Colonic mucosa (tissue), 4 donors: Measurements from ENCODE around the gene PRELID1. TPM values are rescaled to one million over a fixed set of nuclear protein-coding genes. Genes with fewer than 3 reads are reported as not detected.
"Not testable (repeated sequence)": the region's sequence is repeated elsewhere in the genome, so short reads cannot be mapped to it uniquely, and the experiment has no call there.

Source experiments
- DNase-seq: peaks from one replicate; pipeline ENCODE4 v3.0.0-alpha.2; 2020
- H3K27ac ChIP-seq: fragments of 200-600 bp; one replicate; pipeline ENCODE4 v1.8.0; 2021
- H3K27me3 ChIP-seq: fragments of 200-600 bp; one replicate; pipeline ENCODE4 v1.8.0; 2021
- H3K36me3 ChIP-seq: fragments of 200-600 bp; one replicate; pipeline ENCODE4 v1.8.0; 2021
- H3K4me1 ChIP-seq: fragments of 200-600 bp; one replicate; pipeline ENCODE4 v1.8.0; 2021; ENCODE audit warnings: mild to moderate bottlenecking
- H3K4me3 ChIP-seq: fragments of 200-600 bp; one replicate; pipeline ENCODE4 v1.8.0; 2021
- H3K9ac ChIP-seq, 2 donors: one replicate each; pipeline ENCODE4 v1.7.0; 2013; ENCODE audit warnings: control low read depth in 2 of 2, low read depth in 2 of 2, low read length in 2 of 2
- H3K9me3 ChIP-seq: fragments of 200-600 bp; one replicate; pipeline ENCODE4 v1.8.0; 2021
- intact Hi-C: fragments of 100-400 bp; cut with DNase I; formaldehyde crosslinking; loops from one replicate; pipeline ENCODE4 v1.14.1; 2022
- total RNA-seq, 2 donors: library from RNA; stranded (reverse); fragmentation: NEBNext Ultra II Directional in 1 of 2; extraction: Animal tissue kit (Norgen Biotek cat#: 25700) in 1 of 2; gene quantifications; one replicate each; pipeline ENCODE4 v1.2.1, GENCODE V29; 2021
- TF ChIP-seq, protein P1 (sequence below): fragments of 200-600 bp; IDR thresholded peaks from one replicate; pipeline ENCODE4 v1.8.0; 2022; ENCODE audit warnings: antibody characterized with exemption, mild to moderate bottlenecking
- donor health status: healthy.
- donor health status: DM: no; HTN: no; CAD: no.
- donor health status: DM: no; HTN: no; CAD: no.

The PRELID1 gene
- total RNA-seq, 2 donors from 2014 or later = 245 to 396 TPM

- no peaks in the 10 kb centered on the region for H3K4me1 ChIP-seq
- H3K9ac ChIP-seq = no peak overlapping the region
- intact Hi-C loops = no loop called here
- TF ChIP-seq, protein P1, sequence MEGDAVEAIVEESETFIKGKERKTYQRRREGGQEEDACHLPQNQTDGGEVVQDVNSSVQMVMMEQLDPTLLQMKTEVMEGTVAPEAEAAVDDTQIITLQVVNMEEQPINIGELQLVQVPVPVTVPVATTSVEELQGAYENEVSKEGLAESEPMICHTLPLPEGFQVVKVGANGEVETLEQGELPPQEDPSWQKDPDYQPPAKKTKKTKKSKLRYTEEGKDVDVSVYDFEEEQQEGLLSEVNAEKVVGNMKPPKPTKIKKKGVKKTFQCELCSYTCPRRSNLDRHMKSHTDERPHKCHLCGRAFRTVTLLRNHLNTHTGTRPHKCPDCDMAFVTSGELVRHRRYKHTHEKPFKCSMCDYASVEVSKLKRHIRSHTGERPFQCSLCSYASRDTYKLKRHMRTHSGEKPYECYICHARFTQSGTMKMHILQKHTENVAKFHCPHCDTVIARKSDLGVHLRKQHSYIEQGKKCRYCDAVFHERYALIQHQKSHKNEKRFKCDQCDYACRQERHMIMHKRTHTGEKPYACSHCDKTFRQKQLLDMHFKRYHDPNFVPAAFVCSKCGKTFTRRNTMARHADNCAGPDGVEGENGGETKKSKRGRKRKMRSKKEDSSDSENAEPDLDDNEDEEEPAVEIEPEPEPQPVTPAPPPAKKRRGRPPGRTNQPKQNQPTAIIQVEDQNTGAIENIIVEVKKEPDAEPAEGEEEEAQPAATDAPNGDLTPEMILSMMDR = no peak
- no peak overlapping the region for H3K27ac ChIP-seq
- no peak for DNase-seq
- H3K4me3 ChIP-seq = no peak overlapping the region
- peaks cover 26% of the 10 kb centered on the region for H3K36me3 ChIP-seq
- no peaks in the 10 kb centered on the region for H3K9me3 ChIP-seq
- no peaks in the 10 kb centered on the region for H3K27me3 ChIP-seq
Measured at GRCh38 chr5:177339107-177339638, 35.6 kb downstream of the PRELID1 start.

GRCh38 chr5:177343000-177343399 is 39.4 kb downstream of the PRELID1 start:
- H3K9me3 ChIP-seq, H3K36me3 ChIP-seq, DNase-seq, H3K27me3 ChIP-seq, H3K4me3 ChIP-seq, intact Hi-C loops, H3K27ac ChIP-seq, H3K4me1 ChIP-seq, H3K9ac ChIP-seq: not testable (repeated sequence)

- Histone ChIP-seq H3K27me3 (no peaks in the 10 kb centered on the region), H3K27ac (no peak overlapping the region), H3K36me3 (no peaks in the 10 kb centered on the region), H3K9ac (no peak overlapping the region), H3K9me3 (no peaks in the 10 kb centered on the region), H3K4me3 (no peak overlapping the region), H3K4me1 (no peaks in the 10 kb centered on the region)
- intact Hi-C loops = no loop called here
- TF ChIP-seq, protein P1 = no peak
- DNase-seq = no peak
Measured at GRCh38 chr5:177343777-177344176, 40.2 kb downstream of the PRELID1 start.

- intact Hi-C loops = no loop called here
- no peaks in the 10 kb centered on the region for H3K36me3 ChIP-seq
Measured at GRCh38 chr5:177344891-177345290, 41.3 kb downstream of the PRELID1 start.

DNA sequence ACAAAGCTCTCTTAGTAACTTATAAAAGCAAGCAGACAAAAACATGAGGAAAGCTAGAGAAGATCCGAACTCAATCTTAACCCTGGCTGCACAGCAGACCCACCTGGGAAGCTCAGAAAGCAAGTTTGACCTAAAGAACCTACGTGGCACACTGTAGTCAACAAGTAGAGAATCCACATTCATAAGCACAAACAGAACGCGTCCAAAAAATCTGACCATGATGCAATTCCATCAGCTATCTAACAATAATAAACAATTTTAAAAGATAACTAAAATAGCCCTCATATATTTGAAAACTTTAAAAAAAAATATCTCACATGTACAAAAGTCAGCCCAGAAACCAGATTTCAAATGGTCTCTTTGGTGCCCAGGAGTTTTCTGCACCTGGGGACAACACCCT is 43.2 kb downstream of the PRELID1 start:
- intact Hi-C loops = no loop called here
- peaks cover 10% of the 10 kb centered on the region for H3K4me1 ChIP-seq
- H3K36me3 ChIP-seq = no peaks in the 10 kb centered on the region
- no peak for DNase-seq
- no peak overlapping the region for H3K27ac ChIP-seq
- no peaks in the 10 kb centered on the region for H3K27me3 ChIP-seq
- H3K9me3 ChIP-seq = no peaks in the 10 kb centered on the region
- TF ChIP-seq, protein P1 = no peak
- no peak overlapping the region for H3K9ac ChIP-seq
- H3K4me3 ChIP-seq = no peak overlapping the region

More at GRCh38 chr5:177344891-177345290, 41.3 kb downstream of the PRELID1 start:
- Histone ChIP-seq H3K4me3 (no peak overlapping the region), H3K27me3 (no peaks in the 10 kb centered on the region), H3K9me3 (no peaks in the 10 kb centered on the region), H3K27ac (no peak overlapping the region), H3K4me1 (peaks cover 2% of the 10 kb centered on the region), H3K9ac (no peak overlapping the region)
- DNase-seq = no peak
- TF ChIP-seq, protein P1 = no peak

GRCh38 chr5:177347699-177348098 is 44.1 kb downstream of the PRELID1 start:
- TF ChIP-seq, protein P1 = no peak
- intact Hi-C loops = no loop called here
- no peak for DNase-seq
- H3K27me3 ChIP-seq = no peaks in the 10 kb centered on the region
- no peak overlapping the region for H3K9ac ChIP-seq
- peaks cover 10% of the 10 kb centered on the region for H3K4me1 ChIP-seq
- H3K9me3 ChIP-seq = no peaks in the 10 kb centered on the region
- H3K27ac ChIP-seq = no peak overlapping the region
- no peaks in the 10 kb centered on the region for H3K36me3 ChIP-seq
- H3K4me3 ChIP-seq = no peak overlapping the region
